ENCODE data around the gene CFAP77.

CFAP77 gene

DNA sequence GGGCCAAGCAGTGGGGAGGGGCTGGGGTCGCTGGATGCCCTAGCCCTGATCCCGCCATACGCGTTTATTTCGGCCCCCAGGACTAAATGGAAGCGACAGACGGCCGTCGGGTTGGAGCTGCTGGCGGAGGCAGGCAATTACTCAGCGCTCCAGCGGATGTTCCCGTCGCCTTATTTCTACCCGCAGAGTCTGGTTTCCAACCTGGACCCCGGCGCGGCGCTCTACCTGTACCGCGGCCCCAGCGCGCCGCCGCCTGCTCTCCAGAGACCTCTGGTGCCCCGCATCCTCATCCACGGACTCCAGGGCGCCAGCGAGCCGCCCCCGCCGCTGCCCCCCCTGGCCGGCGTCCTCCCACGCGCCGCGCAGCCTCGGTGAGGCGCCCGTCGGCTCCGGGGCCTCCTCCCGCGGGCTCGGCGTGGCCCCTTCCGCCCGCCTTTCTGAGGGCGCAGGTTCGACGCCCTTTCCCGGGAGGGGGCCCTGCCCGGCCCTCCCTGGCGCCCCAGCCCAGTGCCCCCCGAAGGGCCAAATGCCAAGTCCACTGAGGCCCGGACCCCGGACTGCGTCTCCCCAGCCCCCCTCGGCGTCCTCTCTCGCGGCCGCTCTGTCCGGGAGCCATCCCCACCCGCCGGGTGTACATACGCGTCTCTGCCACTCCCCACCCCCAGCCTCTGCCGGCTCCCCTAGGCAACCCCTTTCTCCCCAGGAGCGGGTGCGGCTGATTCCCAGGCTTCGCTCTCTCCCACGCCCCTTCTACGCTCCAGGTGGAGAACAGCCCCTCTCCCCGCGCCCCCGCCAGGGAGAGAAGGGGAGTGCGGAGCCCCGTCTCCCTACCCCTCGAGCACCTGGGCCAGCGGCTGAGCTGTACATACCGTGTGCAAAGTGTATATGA lies 179.4 kb downstream of the CFAP77 start:
- Mint-ChIP-seq H3K36me3 (ENCODE audit: low read depth) (peaks cover 12% of the 10 kb centered on the region), H3K27ac (no peak overlapping the region), H3K9me3 (no peaks in the 10 kb centered on the region), H3K4me1 (ENCODE audit: low read depth) (peaks cover 9% of the 10 kb centered on the region), H3K27me3 (peaks cover 82% of the 10 kb centered on the region), H3K4me3 (no peak overlapping the region)
- intact Hi-C loops (cut with micrococcal nuclease) = no loop called here

DNA sequence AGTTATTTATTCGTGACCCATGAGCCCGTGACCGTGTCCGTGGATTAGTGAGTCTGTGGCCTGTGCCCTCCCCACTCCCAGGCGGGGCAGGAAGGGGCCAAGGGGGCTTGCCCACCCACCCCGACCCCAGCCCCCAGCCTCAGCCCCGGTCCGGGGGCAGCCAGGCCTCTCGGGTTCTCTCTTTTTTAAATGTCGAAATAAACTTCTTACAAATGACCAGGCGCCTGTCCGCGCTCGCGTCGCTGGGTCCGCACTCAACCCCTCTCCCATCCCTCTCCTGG lies 180.0 kb downstream of the CFAP77 start:
- H3K9me3 Mint-ChIP-seq = no peaks in the 10 kb centered on the region
- peaks cover 9% of the 10 kb centered on the region for H3K4me1 Mint-ChIP-seq (ENCODE audit: low read depth)
- peaks cover 76% of the 10 kb centered on the region for H3K27me3 Mint-ChIP-seq
- H3K27ac Mint-ChIP-seq = no peak overlapping the region
- intact Hi-C loops (cut with micrococcal nuclease) = no loop called here
- H3K4me3 Mint-ChIP-seq = no peak overlapping the region
- peaks cover 18% of the 10 kb centered on the region for H3K36me3 Mint-ChIP-seq (ENCODE audit: low read depth)

DNA sequence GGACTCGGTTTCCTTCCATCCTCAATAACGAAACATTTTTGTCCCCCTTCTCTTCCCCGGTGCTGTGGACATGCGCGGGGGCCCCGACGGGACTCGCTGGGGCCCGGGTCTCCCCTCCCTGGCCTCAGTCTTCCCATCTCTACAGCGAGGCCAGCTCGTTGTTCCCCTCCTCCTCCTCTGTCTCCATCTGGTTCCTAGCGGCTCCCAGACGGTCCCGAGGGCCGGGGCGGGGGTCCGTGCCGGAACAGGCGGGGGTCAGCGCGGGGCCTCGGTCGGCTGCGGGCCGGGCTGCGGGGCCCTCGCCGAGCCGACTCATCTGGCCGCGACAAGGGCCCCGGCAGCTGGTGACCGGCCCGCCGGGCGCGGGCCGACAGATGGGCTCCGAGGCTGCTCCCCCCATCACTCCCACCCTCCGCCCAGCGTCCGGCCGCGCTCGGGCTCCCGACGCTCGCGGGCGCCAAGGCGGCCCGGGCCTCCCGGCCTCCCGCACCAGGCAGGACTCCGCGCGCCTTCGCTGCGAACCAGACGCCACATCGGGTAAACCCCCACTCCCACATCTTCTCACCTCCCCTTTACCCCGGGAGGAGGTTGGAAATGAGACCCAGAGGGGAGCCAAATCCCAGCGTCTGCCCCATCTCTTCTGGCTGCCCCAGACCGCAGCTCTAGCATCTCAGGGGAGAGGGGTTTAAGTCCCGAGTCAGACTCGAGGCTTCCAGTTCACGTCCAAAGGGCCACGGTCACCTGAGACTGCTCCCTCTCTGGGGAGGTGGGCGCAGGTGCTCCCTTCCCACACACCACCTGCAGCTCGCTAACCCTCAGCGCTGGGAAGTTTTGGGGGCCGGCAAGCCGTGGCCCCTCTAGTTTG lies 180.5 kb downstream of the CFAP77 start:
- Mint-ChIP-seq H3K27me3 (peaks cover 70% of the 10 kb centered on the region), H3K36me3 (ENCODE audit: low read depth) (peaks cover 20% of the 10 kb centered on the region), H3K9me3 (no peaks in the 10 kb centered on the region), H3K4me1 (ENCODE audit: low read depth) (peaks cover 9% of the 10 kb centered on the region), H3K4me3 (no peak overlapping the region), H3K27ac (no peak overlapping the region)
- intact Hi-C loops (cut with micrococcal nuclease) = no loop called here

DNA sequence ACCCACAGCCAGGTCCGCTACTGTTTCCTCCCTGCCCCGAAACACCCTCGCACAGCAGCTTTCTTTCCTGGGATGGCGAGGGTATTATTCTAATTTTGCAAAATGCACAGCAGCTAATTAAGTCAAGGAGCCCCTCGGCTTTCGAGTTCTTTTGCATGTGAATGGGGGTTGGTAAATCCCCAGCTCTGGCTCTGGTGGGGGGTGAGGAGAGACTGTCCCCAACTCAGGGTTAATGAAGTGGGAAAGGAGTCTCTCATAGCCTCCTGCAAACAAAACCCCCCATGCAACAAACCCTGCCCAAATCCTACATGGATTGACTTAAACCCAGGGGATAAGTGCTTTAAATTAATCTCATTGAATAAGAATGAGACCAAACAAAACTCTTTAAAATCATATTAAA lies 181.2 kb downstream of the CFAP77 start:
- Mint-ChIP-seq H3K4me1 (ENCODE audit: low read depth) (peaks cover 13% of the 10 kb centered on the region), H3K27ac (no peak overlapping the region), H3K4me3 (no peak overlapping the region), H3K27me3 (peaks cover 63% of the 10 kb centered on the region), H3K36me3 (ENCODE audit: low read depth) (peaks cover 22% of the 10 kb centered on the region), H3K9me3 (no peaks in the 10 kb centered on the region)
- intact Hi-C loops (cut with micrococcal nuclease) = no loop called here

DNA sequence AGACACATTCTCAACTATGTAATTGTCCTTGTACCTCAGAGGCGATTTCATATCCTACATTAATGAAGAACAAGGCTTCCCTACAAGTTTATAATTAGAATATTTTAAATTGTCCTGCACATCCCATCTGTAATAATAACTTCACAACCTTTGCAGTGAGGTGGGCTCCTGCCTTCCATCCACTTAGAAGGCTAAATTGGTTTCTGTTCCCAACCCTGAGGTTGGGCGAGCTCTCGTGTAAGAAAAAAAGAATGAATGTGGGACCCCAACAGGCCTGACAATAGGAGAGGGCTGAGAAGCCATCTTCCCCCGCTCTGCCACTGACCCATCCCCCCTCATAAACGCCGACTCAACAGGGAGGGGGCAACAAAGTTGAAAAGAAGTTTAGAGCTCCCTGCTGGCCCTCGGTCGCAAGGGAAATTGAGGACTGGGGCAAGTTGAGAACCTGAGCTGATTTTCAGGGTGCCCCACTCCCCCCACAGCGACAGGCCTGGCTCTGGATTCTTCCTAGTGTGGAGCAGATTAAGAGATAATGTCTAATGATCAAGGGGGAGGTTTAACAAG lies 181.8 kb downstream of the CFAP77 start:
- peaks cover 57% of the 10 kb centered on the region for H3K27me3 Mint-ChIP-seq
- peaks cover 19% of the 10 kb centered on the region for H3K4me1 Mint-ChIP-seq (ENCODE audit: low read depth)
- H3K4me3 Mint-ChIP-seq = no peak overlapping the region
- no peak overlapping the region for H3K27ac Mint-ChIP-seq
- intact Hi-C loops (cut with micrococcal nuclease) = no loop called here
- no peaks in the 10 kb centered on the region for H3K9me3 Mint-ChIP-seq
- H3K36me3 Mint-ChIP-seq (ENCODE audit: low read depth) = peaks cover 28% of the 10 kb centered on the region

DNA sequence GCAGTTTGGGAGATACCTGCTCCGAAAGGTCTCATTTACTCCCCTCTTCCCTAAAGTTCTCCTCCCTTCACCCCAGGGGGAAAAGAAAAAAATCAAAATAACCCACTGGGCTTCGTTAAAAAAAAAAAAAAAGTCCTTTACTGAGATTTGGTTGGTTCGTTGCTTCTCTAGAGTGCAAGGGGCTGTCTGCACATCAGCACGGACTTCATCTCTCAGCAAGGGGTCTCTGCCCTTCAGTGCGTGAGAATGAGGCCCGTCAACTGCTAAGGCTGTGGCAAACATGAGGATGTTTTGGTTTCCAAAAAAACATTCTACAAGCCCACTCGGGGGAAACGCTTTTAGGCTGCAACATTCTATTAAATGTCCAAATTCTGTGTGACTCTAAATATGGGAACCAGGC lies 182.4 kb downstream of the CFAP77 start:
- Mint-ChIP-seq H3K4me1 (ENCODE audit: low read depth) (peaks cover 25% of the 10 kb centered on the region), H3K4me3 (no peak overlapping the region), H3K27me3 (peaks cover 51% of the 10 kb centered on the region), H3K27ac (no peak overlapping the region), H3K36me3 (ENCODE audit: low read depth) (peaks cover 31% of the 10 kb centered on the region), H3K9me3 (no peaks in the 10 kb centered on the region)
- intact Hi-C loops (cut with micrococcal nuclease) = no loop called here

DNA sequence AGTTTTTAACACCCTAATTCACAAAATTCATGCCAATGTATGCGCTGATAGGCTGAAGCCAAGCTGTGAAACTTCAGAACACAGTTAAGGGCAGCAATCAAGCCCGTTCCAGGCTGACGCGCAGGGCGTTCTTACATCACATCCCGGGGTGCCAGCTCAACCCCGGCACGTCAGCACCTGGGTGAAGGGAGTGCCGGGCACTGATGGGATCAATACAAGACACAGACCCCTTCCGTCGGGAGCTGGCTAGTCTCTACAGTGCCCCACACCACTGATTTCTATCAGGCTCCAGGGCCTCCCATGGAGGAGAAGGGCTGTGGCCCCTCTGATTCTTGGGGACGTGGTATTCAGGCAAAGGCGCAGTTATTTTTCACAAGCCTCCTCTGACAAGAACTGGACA lies 184.4 kb downstream of the CFAP77 start:
- Mint-ChIP-seq H3K9me3 (no peaks in the 10 kb centered on the region), H3K4me1 (ENCODE audit: low read depth) (peaks cover 35% of the 10 kb centered on the region), H3K27me3 (peaks cover 33% of the 10 kb centered on the region), H3K27ac (no peak overlapping the region), H3K36me3 (ENCODE audit: low read depth) (peaks cover 40% of the 10 kb centered on the region), H3K4me3 (no peak overlapping the region)
- intact Hi-C loops (cut with micrococcal nuclease) = no loop called here

DNA sequence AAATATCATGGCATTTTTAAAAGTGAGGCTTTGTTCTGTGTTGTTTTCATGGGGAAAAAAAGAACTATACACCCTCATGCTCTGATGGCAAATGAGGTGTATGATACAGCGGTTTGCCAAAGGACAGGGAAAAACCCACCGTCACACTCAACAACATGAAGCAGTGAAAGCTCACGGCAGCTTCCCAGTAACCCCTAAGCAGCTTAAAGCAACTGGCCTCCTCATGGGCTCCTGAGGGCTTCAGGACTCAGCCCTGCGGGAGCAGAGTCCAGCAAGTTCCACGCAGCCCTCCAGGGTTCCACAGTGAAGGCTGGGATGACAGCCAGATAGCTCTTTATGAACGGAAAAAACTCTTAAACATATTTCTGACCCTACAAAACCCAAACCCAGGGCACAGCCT lies 185.3 kb downstream of the CFAP77 start:
- Mint-ChIP-seq H3K27me3 (peaks cover 25% of the 10 kb centered on the region), H3K9me3 (no peaks in the 10 kb centered on the region), H3K4me3 (no peak overlapping the region), H3K36me3 (ENCODE audit: low read depth) (peaks cover 48% of the 10 kb centered on the region), H3K4me1 (ENCODE audit: low read depth) (peaks cover 27% of the 10 kb centered on the region), H3K27ac (no peak overlapping the region)
- intact Hi-C loops (cut with micrococcal nuclease) = no loop called here

DNA sequence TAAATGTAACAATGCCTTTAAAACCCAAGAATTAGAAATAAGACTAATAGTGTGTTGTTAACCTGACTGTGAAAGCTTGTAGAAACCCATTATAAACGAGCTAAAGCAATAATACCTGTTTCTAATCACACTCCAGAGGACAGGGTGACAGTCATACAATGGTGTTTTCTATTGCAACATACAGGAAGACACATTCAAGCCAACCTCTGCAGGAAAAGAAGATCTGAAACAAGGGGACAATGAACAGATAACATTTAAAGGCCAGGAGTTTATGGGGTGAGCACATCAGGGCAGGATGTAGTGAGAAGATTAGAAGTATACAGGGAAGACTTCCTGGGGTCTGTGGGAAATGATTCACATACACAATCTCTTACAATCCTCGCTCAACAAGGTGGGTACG lies 186.2 kb downstream of the CFAP77 start:
- Mint-ChIP-seq H3K36me3 (ENCODE audit: low read depth) (peaks cover 57% of the 10 kb centered on the region), H3K4me1 (ENCODE audit: low read depth) (peaks cover 25% of the 10 kb centered on the region), H3K4me3 (no peak overlapping the region), H3K27me3 (peaks cover 18% of the 10 kb centered on the region), H3K27ac (no peak overlapping the region), H3K9me3 (no peaks in the 10 kb centered on the region)
- intact Hi-C loops (cut with micrococcal nuclease) = no loop called here

DNA sequence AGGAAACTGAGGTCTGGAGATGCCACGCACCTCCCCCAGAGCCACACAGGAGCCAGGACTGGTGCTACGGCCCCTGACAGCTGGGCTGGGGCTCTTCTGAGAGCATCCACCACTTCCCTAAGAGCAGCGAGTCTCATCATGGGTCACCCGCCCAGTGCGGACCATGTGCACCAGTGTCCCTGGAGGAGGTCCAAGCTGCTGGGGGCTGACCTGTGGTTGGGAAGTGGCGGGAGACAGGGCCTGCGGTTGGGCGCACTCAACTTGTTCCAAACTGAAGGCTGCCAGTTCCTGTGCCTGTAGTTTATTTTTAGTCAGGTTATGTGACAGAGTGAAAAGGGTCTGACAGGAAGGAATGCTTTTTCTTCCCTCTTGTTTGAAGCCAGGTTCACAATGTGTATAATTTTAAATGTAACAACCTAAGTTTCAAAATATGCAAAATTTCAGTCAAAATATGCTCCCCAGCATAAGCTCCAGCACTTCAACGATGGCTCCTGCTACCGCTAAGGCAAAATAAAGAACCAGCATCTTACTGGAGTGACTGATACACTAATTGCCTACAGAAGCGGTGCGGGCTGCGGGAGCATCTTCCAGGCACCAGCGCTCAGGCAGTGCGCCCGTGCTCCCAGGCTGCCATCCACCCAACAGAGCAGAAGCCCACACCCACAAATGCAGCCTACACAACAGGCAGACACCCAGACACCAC lies 187.2 kb downstream of the CFAP77 start:
- Mint-ChIP-seq H3K27ac (no peak overlapping the region), H3K4me1 (ENCODE audit: low read depth) (peaks cover 29% of the 10 kb centered on the region), H3K36me3 (ENCODE audit: low read depth) (peaks cover 63% of the 10 kb centered on the region), H3K4me3 (no peak overlapping the region), H3K27me3 (peaks cover 7% of the 10 kb centered on the region), H3K9me3 (no peaks in the 10 kb centered on the region)
- intact Hi-C loops (cut with micrococcal nuclease) = no loop called here

DNA sequence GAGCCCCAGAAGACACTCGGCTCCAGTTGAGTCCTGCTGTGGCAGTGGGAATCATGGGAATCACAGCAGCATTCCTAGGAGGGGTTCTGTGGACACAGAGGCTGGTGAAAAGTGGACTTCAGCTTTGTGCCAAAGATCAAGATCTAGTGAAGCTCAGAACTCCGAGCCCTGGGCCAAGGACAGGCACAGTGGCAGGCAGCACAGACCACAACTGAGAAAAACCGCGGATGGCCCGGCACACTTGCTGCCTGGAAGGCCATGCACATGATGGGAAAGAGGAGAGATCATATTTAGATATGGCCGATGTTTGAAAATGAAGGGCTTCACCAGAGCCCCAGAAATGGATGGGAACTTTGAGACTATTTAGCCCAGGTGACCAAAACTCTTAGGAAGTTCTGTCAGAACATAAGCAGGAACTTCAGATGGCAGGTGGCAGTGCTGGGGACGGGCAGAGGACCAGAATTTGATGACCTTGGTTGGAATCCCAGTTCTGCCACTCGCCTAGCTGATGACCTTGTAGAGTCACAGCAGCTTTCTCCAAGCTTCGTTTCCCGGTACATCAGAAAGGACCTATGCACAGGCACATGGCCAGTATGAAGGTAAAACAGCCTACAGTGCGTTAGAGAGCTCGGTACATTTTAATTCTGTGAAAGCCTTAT lies 190.4 kb downstream of the CFAP77 start:
- no peaks in the 10 kb centered on the region for H3K27me3 Mint-ChIP-seq
- peaks cover 69% of the 10 kb centered on the region for H3K36me3 Mint-ChIP-seq (ENCODE audit: low read depth)
- H3K9me3 Mint-ChIP-seq = no peaks in the 10 kb centered on the region
- H3K4me3 Mint-ChIP-seq = no peak overlapping the region
- H3K4me1 Mint-ChIP-seq (ENCODE audit: low read depth) = peaks cover 37% of the 10 kb centered on the region
- H3K27ac Mint-ChIP-seq = no peak overlapping the region
- intact Hi-C loops (cut with micrococcal nuclease) = no loop called here

DNA sequence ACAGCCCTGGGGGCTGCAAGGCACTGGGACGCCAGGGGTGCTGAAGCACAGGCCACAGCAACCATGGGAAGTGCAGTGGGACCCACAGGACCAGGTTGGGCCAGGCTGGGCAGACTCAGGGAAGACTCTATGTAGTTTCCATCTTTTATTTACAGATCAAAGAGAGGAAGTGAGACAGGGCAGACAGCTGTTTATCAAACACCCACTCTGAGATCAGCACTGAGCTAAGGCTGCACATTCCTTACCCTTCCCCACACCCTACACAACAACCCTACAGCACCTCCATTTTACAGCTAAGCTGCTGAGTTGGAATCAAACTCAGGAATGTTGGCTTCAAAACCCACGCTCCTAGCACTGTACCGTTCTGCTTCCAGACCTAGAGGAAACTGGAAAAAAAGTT lies 192.2 kb downstream of the CFAP77 start:
- Mint-ChIP-seq H3K27me3 (no peaks in the 10 kb centered on the region), H3K36me3 (ENCODE audit: low read depth) (peaks cover 71% of the 10 kb centered on the region), H3K9me3 (no peaks in the 10 kb centered on the region), H3K27ac (no peak overlapping the region), H3K4me3 (no peak overlapping the region), H3K4me1 (ENCODE audit: low read depth) (peaks cover 23% of the 10 kb centered on the region)
- intact Hi-C loops (cut with micrococcal nuclease) = no loop called here

DNA sequence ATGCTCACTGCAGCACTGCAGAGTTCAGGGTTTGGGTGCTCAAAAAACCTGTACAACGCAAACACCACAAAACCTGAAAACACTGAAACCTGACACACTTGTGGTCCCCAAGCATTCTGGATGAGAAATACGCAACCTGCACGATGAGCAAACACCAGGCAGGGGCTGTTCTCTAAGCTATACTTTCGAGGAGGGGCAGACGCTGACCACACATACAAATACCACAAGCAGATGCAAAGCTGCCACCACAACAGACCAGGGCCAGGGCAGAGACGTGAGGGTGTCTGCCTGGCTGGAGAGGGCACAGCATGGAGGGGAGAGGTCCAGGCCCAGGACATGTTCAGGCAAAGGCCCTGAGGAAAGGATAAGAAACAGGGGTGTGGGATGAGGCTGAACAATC lies 195.4 kb downstream of the CFAP77 start:
- intact Hi-C loops (cut with micrococcal nuclease) = no loop called here
- Mint-ChIP-seq H3K9me3 (no peaks in the 10 kb centered on the region), H3K36me3 (ENCODE audit: low read depth) (peaks cover 79% of the 10 kb centered on the region), H3K4me3 (no peak overlapping the region), H3K27me3 (no peaks in the 10 kb centered on the region), H3K4me1 (ENCODE audit: low read depth) (peaks cover 11% of the 10 kb centered on the region), H3K27ac (no peak overlapping the region)
